Measurements from ENCODE around the gene FGF21.
A peak's percentile ranks its signal among the peaks of the same experiment; 100 is the strongest.
"Not testable (repeated sequence)": the region's sequence is repeated elsewhere in the genome, so short reads cannot be mapped to it uniquely, and the experiment has no call there.

The FGF21 gene

DNA sequence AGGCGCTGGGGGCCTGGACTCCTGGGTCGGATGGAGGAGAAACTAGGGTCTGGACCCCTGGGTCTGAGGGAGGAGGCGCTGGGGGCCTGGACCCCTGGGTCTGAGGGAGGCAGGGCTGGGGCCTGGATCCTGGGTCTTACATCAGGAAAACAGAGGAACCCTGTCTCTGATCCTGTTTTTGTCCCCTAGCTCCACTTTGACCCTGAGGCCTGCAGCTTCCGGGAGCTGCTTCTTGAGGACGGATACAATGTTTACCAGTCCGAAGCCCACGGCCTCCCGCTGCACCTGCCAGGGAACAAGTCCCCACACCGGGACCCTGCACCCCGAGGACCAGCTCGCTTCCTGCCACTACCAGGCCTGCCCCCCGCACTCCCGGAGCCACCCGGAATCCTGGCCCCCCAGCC, 2.4 kb downstream of the FGF21 start:
- no peaks in the 10 kb centered on the region for H3K4me1 ChIP-seq (ENCODE audit: control insufficient read depth, insufficient read depth, low read length)
- H3K36me3 ChIP-seq (ENCODE audit: control insufficient read depth, insufficient read depth, low read length, severe bottlenecking) = no peaks in the 10 kb centered on the region
- H3K27me3 ChIP-seq (replicated peaks; ENCODE audit: control insufficient read depth, insufficient read depth, low read length) = peaks cover 28% of the 10 kb centered on the region
- H3K9me3 ChIP-seq (ENCODE audit: control insufficient read depth, low read length) = no peaks in the 10 kb centered on the region
- H3K4me3 ChIP-seq (ENCODE audit: low read length) = no peak overlapping the region
- no peak overlapping the region for H3K9ac ChIP-seq (ENCODE audit: low read length)
- no peak for DNase-seq (ENCODE audit: low read depth)

DNA sequence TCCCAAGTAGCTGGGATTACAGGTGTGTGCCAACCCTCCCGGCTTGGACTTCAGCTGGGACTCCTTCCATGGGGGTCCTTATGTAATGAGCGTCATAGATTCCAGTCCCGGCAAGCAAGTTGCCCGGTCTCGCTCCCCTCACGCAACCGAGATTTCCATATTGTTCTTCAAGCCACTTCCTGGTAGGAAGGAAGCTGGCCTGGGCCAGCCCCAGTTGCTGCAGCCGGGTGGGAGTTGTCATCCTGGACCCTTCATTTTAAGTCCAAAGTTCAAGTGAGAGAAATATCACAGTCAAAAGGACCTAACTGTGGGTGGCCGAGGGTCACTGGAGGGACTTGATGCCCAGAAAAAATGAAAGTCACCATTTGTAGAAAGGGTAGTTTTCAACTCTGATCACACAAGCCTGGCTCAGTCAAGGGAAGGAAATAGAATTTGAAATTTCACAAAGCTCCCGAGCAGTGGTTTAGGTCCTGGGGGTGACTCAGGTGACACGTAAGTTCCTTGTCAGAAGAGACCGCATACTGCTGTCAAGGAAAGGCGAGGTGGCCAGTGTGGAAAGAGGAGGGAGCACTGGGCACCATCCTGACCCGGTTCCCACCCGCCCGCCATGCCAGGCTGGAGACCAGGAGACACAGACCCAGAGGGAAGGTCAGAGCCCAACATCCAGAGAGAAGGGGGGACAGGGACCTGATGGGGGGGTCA, 5.3 kb downstream of the FGF21 start:
- no peak for DNase-seq (ENCODE audit: low read depth)
- Histone ChIP-seq H3K27me3 (replicated peaks; ENCODE audit: control insufficient read depth, insufficient read depth, low read length) (peaks cover 38% of the 10 kb centered on the region), H3K9ac (ENCODE audit: low read length) (no peak overlapping the region), H3K4me3 (ENCODE audit: low read length) (no peak overlapping the region), H3K4me1 (ENCODE audit: control insufficient read depth, insufficient read depth, low read length) (no peaks in the 10 kb centered on the region), H3K36me3 (ENCODE audit: control insufficient read depth, insufficient read depth, low read length, severe bottlenecking) (no peaks in the 10 kb centered on the region), H3K9me3 (ENCODE audit: control insufficient read depth, low read length) (no peaks in the 10 kb centered on the region)

DNA sequence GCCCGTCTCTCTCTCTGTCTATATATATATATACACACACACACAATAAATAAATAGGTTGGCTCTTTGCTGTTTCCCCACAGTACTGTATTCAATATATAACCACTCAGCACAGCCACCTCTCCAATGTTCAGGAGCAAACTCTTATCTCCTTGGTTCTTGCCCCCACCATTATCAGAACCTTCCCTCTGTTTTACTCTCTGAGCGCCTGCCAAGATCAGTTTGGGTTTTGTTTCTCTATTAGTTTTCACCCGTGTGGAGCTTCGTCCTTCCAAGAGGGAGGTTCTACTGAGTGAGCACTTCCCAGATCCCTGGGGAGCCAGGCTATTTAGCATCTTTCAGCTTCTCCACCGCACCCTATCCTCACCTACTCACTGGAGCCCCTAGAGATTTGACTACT, 10.5 kb downstream of the FGF21 start:
- H3K9me3 ChIP-seq (ENCODE audit: control insufficient read depth, low read length); H3K4me3 ChIP-seq (ENCODE audit: low read length); H3K9ac ChIP-seq (ENCODE audit: low read length); DNase-seq (ENCODE audit: low read depth); H3K36me3 ChIP-seq (ENCODE audit: control insufficient read depth, insufficient read depth, low read length, severe bottlenecking): not testable (repeated sequence)
- Histone ChIP-seq H3K27me3 (replicated peaks; ENCODE audit: control insufficient read depth, insufficient read depth, low read length) (peaks cover 29% of the 10 kb centered on the region), H3K4me1 (ENCODE audit: control insufficient read depth, insufficient read depth, low read length) (peaks cover 11% of the 10 kb centered on the region)

DNA sequence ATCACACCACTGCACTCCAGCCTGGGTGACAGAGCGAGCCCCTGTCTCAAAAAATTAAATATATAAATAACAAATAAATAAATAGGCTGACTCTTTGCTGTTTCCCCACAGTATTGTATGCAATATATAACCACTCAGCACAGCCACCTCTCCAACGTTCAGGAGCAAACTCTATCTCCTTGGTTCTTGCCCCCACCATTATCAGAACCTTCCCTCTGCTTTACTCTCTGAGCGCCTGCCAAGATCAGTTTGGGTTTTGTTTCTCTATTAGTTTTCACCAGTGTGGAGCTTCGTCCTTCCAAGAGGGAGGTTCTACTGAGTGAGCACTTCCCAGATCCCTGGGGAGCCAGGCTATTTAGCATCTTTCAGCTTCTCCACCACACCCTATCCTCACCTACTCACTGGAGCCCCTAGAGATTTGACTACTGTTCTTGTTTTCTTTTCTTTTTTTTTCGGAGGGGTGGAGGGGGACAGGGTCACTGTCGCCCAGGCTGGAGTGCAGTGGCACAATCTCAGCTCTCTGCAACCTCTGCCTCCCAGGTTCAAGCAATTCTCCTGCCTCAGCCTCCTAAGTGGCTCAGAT, 12.9 kb downstream of the FGF21 start:
- not testable (repeated sequence) for DNase-seq (ENCODE audit: low read depth); H3K36me3 ChIP-seq (ENCODE audit: control insufficient read depth, insufficient read depth, low read length, severe bottlenecking); H3K9ac ChIP-seq (ENCODE audit: low read length)

DNA sequence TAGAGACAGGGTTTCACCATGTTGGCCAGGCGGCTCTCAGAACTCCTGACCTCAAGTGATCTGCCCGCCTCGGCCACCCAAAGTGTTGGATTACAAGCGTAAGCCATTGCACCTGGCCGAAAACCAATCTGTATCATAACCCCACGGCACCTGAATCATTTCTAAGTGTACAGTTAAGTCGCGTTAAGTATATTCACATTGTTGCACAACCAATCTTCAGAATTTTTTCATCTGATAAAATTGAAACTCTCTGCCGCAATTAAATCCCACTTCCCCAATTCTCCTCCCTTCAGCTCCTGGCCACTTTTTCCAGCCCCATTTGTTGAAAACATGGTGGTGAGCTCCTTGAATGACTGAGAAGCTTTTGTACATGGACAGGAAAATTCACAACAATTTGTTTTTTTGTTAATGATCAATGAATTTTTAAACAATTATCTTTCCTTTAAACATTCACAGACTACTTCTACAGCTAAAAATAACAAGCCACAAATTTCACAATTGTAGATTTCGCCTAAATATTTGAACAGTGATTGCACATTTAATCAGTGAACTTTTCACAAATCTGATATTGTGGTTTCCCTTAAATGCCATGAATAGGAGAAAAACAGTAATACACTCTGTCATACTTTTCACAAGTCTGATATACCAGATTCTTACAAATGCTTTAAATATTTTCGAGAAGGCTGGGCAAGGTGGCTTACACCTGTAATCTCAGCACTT, 13.8 kb downstream of the FGF21 start:
- no peak for DNase-seq (ENCODE audit: low read depth)
- H3K9me3 ChIP-seq (ENCODE audit: control insufficient read depth, low read length) = no peaks in the 10 kb centered on the region
- no peak overlapping the region for H3K4me3 ChIP-seq (ENCODE audit: low read length)
- no peak overlapping the region for H3K9ac ChIP-seq (ENCODE audit: low read length)
- H3K4me1 ChIP-seq (ENCODE audit: control insufficient read depth, insufficient read depth, low read length) = peaks cover 18% of the 10 kb centered on the region
- H3K27me3 ChIP-seq (replicated peaks; ENCODE audit: control insufficient read depth, insufficient read depth, low read length) = peaks cover 6% of the 10 kb centered on the region
- H3K36me3 ChIP-seq (ENCODE audit: control insufficient read depth, insufficient read depth, low read length, severe bottlenecking) = no peaks in the 10 kb centered on the region

More for the DNA sequence above, 12.9 kb downstream of the FGF21 start:
- H3K4me3 ChIP-seq (ENCODE audit: low read length); H3K9me3 ChIP-seq (ENCODE audit: control insufficient read depth, low read length); H3K27me3 ChIP-seq (replicated peaks; ENCODE audit: control insufficient read depth, insufficient read depth, low read length): not testable (repeated sequence)
- peaks cover 18% of the 10 kb centered on the region for H3K4me1 ChIP-seq (ENCODE audit: control insufficient read depth, insufficient read depth, low read length)

DNA sequence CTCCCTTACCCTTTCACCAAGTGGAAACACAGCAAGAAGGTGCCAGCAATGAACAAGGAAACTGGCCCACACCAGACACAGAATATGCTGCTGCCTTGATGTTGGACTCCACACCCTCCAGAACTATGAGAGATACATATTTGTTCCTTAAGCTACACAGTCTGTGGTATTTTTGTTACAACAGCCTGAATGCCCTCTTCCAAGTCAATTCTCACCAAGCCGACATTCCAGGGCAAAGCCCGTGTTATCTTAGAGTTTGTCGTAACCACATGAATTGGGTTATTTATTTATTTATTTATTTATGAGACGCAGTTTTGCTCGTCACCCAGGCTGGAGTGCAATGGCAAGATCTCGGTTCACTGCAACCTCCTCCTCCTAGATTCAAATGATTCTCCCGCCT, 14.9 kb downstream of the FGF21 start:
- peak; percentile 65 for DNase-seq (ENCODE audit: low read depth)
- no peaks in the 10 kb centered on the region for H3K9me3 ChIP-seq (ENCODE audit: control insufficient read depth, low read length)
- H3K9ac ChIP-seq (ENCODE audit: low read length) = no peak overlapping the region
- H3K4me1 ChIP-seq (ENCODE audit: control insufficient read depth, insufficient read depth, low read length) = peaks cover 18% of the 10 kb centered on the region
- no peak overlapping the region for H3K4me3 ChIP-seq (ENCODE audit: low read length)
- H3K36me3 ChIP-seq (ENCODE audit: control insufficient read depth, insufficient read depth, low read length, severe bottlenecking) = no peaks in the 10 kb centered on the region
- no peaks in the 10 kb centered on the region for H3K27me3 ChIP-seq (replicated peaks; ENCODE audit: control insufficient read depth, insufficient read depth, low read length)

DNA sequence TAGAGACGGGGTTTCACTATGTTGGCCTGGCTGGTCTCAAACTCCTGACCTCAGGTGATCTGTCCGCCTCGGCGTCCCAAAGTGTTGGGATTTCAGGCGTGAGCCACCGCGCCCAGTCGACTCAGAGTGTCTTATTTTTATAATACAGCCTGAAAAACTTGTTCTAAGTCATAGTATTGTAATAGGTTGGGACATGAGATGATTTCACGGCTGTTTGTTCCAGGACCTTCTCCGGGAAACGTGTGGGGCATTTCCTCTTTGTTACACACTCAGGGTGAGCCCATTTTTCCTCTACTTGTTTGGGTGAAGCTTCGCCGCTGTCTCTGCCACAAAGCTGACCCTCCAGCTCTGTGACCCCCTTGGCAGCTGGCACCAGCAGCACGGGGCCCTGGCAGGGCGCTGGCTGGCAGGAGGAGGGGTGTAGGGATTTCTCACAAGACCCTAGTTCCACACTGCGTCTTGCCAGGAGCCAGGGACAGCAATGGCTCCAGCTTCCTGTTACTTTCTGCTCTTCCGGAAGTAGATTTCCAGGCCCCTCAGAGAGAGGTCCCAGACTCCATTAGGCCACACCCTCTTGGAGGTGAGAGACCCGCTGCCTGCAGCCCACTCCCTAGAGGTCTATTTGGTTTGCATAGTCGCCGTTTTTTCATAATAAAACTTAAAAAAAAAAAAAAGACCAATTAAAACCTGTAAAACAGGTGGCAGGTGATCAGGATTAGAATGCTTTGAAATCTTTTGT, 15.6 kb downstream of the FGF21 start:
- no peak for DNase-seq (ENCODE audit: low read depth)
- no peaks in the 10 kb centered on the region for H3K9me3 ChIP-seq (ENCODE audit: control insufficient read depth, low read length)
- H3K27me3 ChIP-seq (replicated peaks; ENCODE audit: control insufficient read depth, insufficient read depth, low read length) = no peaks in the 10 kb centered on the region
- no peaks in the 10 kb centered on the region for H3K36me3 ChIP-seq (ENCODE audit: control insufficient read depth, insufficient read depth, low read length, severe bottlenecking)
- no peak overlapping the region for H3K4me3 ChIP-seq (ENCODE audit: low read length)
- peaks cover 18% of the 10 kb centered on the region for H3K4me1 ChIP-seq (ENCODE audit: control insufficient read depth, insufficient read depth, low read length)
- H3K9ac ChIP-seq (ENCODE audit: low read length) = no peak overlapping the region

DNA sequence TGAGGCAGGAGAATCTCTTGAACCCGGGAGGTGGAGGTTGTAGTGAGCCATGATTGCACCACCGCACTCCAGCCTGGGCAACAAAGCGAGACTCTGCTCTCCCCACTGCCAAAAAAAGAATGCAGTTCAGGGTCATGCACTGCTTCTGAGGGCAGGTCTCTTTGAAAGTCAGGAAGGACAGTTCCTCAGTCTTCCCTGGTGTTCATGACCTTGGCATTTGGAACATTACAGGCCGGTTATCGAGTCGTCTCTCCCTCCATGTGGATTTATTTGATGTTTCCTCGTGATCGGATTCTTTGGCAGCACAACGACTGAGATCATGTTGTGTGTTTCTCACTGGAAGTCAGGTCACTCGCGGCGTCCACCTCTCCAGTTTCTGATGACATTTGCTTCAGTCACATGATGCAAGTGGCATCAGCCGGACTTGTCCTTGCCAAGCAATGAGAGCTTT, 17.2 kb downstream of the FGF21 start:
- H3K36me3 ChIP-seq (ENCODE audit: control insufficient read depth, insufficient read depth, low read length, severe bottlenecking) = no peaks in the 10 kb centered on the region
- H3K4me1 ChIP-seq (ENCODE audit: control insufficient read depth, insufficient read depth, low read length) = peaks cover 18% of the 10 kb centered on the region
- H3K4me3 ChIP-seq (ENCODE audit: low read length) = peak overlapping the region; percentile 33
- no peak overlapping the region for H3K9ac ChIP-seq (ENCODE audit: low read length)
- no peaks in the 10 kb centered on the region for H3K27me3 ChIP-seq (replicated peaks; ENCODE audit: control insufficient read depth, insufficient read depth, low read length)
- no peaks in the 10 kb centered on the region for H3K9me3 ChIP-seq (ENCODE audit: control insufficient read depth, low read length)
- DNase-seq (ENCODE audit: low read depth) = no peak

DNA sequence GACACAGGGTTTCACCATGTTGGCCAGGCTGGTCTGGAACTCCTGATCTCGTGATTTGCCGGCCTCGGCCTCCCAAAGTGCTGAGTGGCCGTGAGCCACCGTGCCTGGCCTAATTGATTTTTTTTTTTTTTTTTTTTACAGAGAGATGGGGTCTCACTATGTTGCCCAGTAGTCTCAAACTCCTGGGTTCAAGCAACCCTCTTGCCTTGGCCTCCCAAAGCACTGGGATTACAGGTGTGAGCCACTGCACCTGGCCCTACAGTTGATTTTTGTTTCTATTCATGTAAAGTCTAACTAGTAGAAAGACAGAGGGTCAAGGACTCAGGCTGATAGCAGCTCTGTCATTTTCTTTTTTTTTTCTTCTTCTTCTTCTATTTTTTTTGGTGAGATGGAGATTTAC, 21.8 kb downstream of the FGF21 start:
- Histone ChIP-seq H3K4me1 (ENCODE audit: control insufficient read depth, insufficient read depth, low read length) (peaks cover 12% of the 10 kb centered on the region), H3K9ac (ENCODE audit: low read length) (no peak overlapping the region), H3K27me3 (replicated peaks; ENCODE audit: control insufficient read depth, insufficient read depth, low read length) (no peaks in the 10 kb centered on the region), H3K4me3 (ENCODE audit: low read length) (no peak overlapping the region), H3K9me3 (ENCODE audit: control insufficient read depth, low read length) (no peaks in the 10 kb centered on the region), H3K36me3 (ENCODE audit: control insufficient read depth, insufficient read depth, low read length, severe bottlenecking) (no peaks in the 10 kb centered on the region)
- no peak for DNase-seq (ENCODE audit: low read depth)

DNA sequence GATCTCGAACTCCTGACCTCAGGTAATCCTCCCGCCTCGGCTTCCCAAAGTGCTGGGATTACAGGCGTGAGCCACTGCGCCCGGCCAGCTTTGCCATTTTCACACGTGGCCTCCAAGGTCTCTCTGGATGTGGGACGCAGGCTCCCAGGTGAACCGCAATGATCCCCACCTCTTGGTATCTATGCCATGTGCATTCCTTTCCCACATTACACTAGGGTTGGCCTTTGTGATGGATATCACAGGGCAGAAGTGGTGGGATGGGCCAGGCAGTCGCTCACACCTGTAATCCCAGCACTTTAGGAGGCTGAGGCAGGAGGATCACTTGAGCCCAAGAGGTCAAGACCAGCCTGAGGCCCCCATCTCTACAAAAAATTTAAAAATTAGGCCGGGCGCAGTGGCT, 22.4 kb downstream of the FGF21 start:
- Histone ChIP-seq H3K4me1 (ENCODE audit: control insufficient read depth, insufficient read depth, low read length) (peaks cover 11% of the 10 kb centered on the region), H3K36me3 (ENCODE audit: control insufficient read depth, insufficient read depth, low read length, severe bottlenecking) (no peaks in the 10 kb centered on the region), H3K4me3 (ENCODE audit: low read length) (no peak overlapping the region), H3K9me3 (ENCODE audit: control insufficient read depth, low read length) (no peaks in the 10 kb centered on the region), H3K27me3 (replicated peaks; ENCODE audit: control insufficient read depth, insufficient read depth, low read length) (no peaks in the 10 kb centered on the region), H3K9ac (ENCODE audit: low read length) (no peak overlapping the region)
- DNase-seq (ENCODE audit: low read depth) = no peak

DNA sequence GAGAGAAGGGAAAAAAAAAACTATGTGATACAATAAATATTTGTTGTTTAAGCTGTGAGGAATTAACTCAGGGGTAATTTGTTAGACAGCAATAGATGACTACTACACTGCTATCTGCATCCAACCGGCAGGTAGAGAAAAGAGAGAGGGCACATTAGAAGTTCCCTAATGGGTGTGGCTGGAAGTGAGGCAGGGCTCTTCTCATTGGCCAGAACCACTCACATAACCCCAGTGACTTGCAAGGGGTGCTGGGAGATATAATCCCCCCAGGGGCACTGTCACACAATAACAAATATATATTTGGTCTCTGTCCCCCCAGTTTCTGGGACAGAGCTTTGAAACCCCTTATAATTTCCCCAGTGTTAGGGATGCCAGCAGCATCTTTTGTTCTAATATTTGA, 24.3 kb downstream of the FGF21 start:
- Histone ChIP-seq H3K9me3 (ENCODE audit: control insufficient read depth, low read length) (no peaks in the 10 kb centered on the region), H3K36me3 (ENCODE audit: control insufficient read depth, insufficient read depth, low read length, severe bottlenecking) (no peaks in the 10 kb centered on the region), H3K9ac (ENCODE audit: low read length) (no peak overlapping the region), H3K4me3 (ENCODE audit: low read length) (no peak overlapping the region), H3K27me3 (replicated peaks; ENCODE audit: control insufficient read depth, insufficient read depth, low read length) (no peaks in the 10 kb centered on the region), H3K4me1 (ENCODE audit: control insufficient read depth, insufficient read depth, low read length) (peaks cover 10% of the 10 kb centered on the region)
- no peak for DNase-seq (ENCODE audit: low read depth)
